Tibial nerve (tissue), 4 donors: Measurements from ENCODE around the gene SPECC1. TPM values are rescaled to one million over a fixed set of nuclear protein-coding genes. Genes with fewer than 3 reads are reported as not detected.

Experiments
- DNase-seq, 2 donors: peaks; one replicate each; pipeline ENCODE4 v3.0.0-alpha.2; 2019; ENCODE audit warnings: low spot score in 2 of 2
- H3K27ac ChIP-seq, 4 donors: fragments of 200-600 bp; sonication (generic) in 3 of 4; one replicate each; pipeline ENCODE4 v1.5.1; 2017 to 2019; ENCODE audit warnings: mild to moderate bottlenecking in 1 of 4
- H3K27me3 ChIP-seq, 2 donors: fragments of 200-600 bp; sonication (generic) in 1 of 2; one replicate each; pipeline versions ENCODE4 v1.5.1 to v1.6.0; 2017 to 2019
- H3K36me3 ChIP-seq, 3 donors: fragments of 200-600 bp; sonication (generic); one replicate each; pipeline ENCODE4 v1.5.1; 2018 to 2019
- H3K4me1 ChIP-seq, 4 donors: fragments of 200-600 bp; sonication (generic) in 3 of 4; one replicate each; pipeline ENCODE4 v1.5.1; 2017 to 2019
- H3K4me3 ChIP-seq, 4 donors: fragments of 200-600 bp; sonication (generic) in 3 of 4; one replicate each; pipeline ENCODE4 v1.5.1; 2017 to 2019; ENCODE audit warnings: mild to moderate bottlenecking in 1 of 4, moderate library complexity in 1 of 4
- H3K9me3 ChIP-seq, 4 donors: fragments of 200-600 bp; sonication (generic) in 3 of 4; one replicate each; pipeline ENCODE4 v1.5.1; 2017 to 2019
- CTCF ChIP-seq, 5 experiments: fragments of 200-600 bp in 3 of 5; fragments of 450-650 bp in 2 of 5; sonication (generic) in 3 of 5; IDR thresholded peaks; one replicate each; pipeline ENCODE4 v1.5.1; 2016 to 2019; ENCODE audit warnings: antibody characterized with exemption in 5 of 5, mild to moderate bottlenecking in 3 of 5, moderate library complexity in 2 of 5
- EP300 ChIP-seq, 2 donors: sonication (generic); formaldehyde crosslinking; IDR thresholded peaks; one replicate each; pipeline ENCODE4 v1.6.1; 2017; ENCODE audit warnings: antibody characterized with exemption in 2 of 2, mild to moderate bottlenecking in 1 of 2
- POLR2A ChIP-seq, 2 donors: fragments of 450-650 bp; IDR thresholded peaks; one replicate each; pipeline ENCODE4 v1.6.1; 2017; ENCODE audit warnings: antibody characterized with exemption in 2 of 2, mild to moderate bottlenecking in 2 of 2, moderate library complexity in 2 of 2
- WGBS, 2 donors: methylation state at CpG; one replicate each; pipeline ENCODE4 v1.1.5; 2018; 5-methylcytosine and 5-hydroxymethylcytosine counted together
- total RNA-seq, 4 donors: library from RNA; depleted of rRNA; stranded (reverse); fragments of >200 nt; gene quantifications; one replicate each; pipeline ENCODE4 v1.1.0, GENCODE V29; 2016

SPECC1 gene
- total RNA-seq, 4 donors from 2014 or later = 63.2 to 139 (median 98.1) TPM

DNA sequence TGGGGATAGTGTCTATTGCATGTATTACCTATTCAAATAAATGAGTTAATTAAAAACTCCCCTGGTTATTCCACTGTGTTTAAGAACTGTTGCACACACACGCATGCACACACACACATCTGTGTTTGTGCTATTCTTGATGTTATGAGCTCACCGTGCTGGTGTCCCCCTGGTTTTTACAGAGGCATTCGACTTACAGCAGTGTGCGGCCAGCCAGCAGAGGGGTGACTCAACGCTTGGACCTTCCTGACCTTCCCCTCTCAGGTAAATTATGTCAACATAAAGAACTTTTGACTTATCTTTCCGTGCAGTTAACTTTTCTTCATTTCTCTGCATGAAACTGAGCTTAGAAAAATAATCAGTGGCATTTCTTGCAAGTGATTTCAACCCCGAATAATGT lies 244.2 kb downstream of the SPECC1 start:
- H3K27me3 ChIP-seq = no peaks in the 10 kb centered on the region
- peaks cover 0 to 14% (median 0%) of the 10 kb centered on the region in 4 donors for H3K9me3 ChIP-seq
- DNase-seq = no peak
- no peak overlapping the region for H3K4me3 ChIP-seq
- WGBS, 2 donors = 81 to 82% methylated on average over 7 of the region's 7 CpGs
- TF ChIP-seq EP300 (IDR thresholded peaks at IDR 0.05) = no peak
- TF ChIP-seq POLR2A (IDR thresholded peaks at IDR 0.05) = no peak
- no peak for TF ChIP-seq CTCF (IDR thresholded peaks at IDR 0.05)
- no peaks in the 10 kb centered on the region for H3K4me1 ChIP-seq
- H3K27ac ChIP-seq = no peak overlapping the region
- H3K36me3 ChIP-seq = peaks cover 0 to 54% (median 0%) of the 10 kb centered on the region in 3 donors

DNA sequence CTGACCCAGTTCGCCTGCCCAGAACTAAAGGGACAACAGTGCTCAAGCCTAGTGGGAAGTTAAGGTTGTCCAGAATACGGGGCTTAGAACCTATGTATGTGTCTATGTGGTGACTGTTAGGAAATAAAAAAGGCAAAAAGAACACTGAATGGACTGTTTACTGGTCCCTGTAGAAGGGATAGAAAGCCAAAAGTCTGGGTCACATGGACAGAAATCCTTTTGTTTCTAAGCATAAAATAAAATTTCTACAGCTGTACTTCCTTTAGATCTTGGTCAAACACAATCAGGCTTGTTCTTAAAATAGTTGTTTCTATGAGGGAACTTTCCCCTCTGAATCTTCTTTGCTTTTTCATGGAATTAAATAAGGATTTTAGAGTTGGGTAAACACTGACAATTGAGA lies 245.4 kb downstream of the SPECC1 start:
- Histone ChIP-seq H3K9me3 (peaks cover 0 to 11% (median 0%) of the 10 kb centered on the region in 4 donors), H3K36me3 (peaks cover 0 to 54% (median 0%) of the 10 kb centered on the region in 3 donors), H3K27me3 (no peaks in the 10 kb centered on the region), H3K4me3 (no peak overlapping the region), H3K27ac (no peak overlapping the region), H3K4me1 (no peaks in the 10 kb centered on the region)
- TF ChIP-seq CTCF (IDR thresholded peaks at IDR 0.05) (no peak), POLR2A (IDR thresholded peaks at IDR 0.05) (no peak), EP300 (IDR thresholded peaks at IDR 0.05) (no peak)
- WGBS, 2 donors = 54 to 56% methylated on average over 2 of the region's 2 CpGs
- DNase-seq = no peak

DNA sequence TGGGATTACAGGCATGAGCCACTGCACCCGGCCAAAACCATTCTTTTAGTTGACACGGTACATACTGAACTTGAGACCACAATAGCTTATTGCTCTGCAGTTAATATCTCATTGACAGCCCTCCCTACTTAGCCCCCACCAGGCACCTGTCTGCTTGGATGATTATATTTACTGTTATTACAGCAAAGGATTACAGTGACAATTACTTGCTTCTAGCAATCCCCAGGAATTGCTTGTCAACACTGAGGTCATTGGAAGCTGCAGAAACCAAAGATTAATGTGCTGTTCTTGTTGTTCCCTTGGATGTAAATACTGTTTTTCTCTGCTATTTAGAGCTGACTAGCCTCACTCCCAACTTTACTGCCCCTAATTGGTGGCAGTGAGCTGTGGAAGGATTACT lies 247.0 kb downstream of the SPECC1 start:
- H3K36me3 ChIP-seq = peaks cover 0 to 59% (median 5%) of the 10 kb centered on the region in 3 donors
- H3K27me3 ChIP-seq = no peaks in the 10 kb centered on the region
- TF ChIP-seq CTCF (IDR thresholded peaks at IDR 0.05) (no peak), EP300 (IDR thresholded peaks at IDR 0.05) (no peak), POLR2A (IDR thresholded peaks at IDR 0.05) (no peak)
- H3K9me3 ChIP-seq = peaks cover 0 to 5% (median 0%) of the 10 kb centered on the region in 4 donors
- H3K4me3 ChIP-seq = no peak overlapping the region
- no peaks in the 10 kb centered on the region for H3K4me1 ChIP-seq
- 80 to 93% methylated on average over 2 of the region's 2 CpGs for WGBS, 2 donors
- no peak overlapping the region for H3K27ac ChIP-seq
- no peak for DNase-seq

GRCh38 chr17:20257008-20257407 lies 247.8 kb downstream of the SPECC1 start:
- 89 to 91% methylated on average over 1 of the region's 1 CpG for WGBS, 2 donors
- TF ChIP-seq CTCF (IDR thresholded peaks at IDR 0.05) (no peak), POLR2A (IDR thresholded peaks at IDR 0.05) (no peak), EP300 (IDR thresholded peaks at IDR 0.05) (no peak)
- Histone ChIP-seq H3K36me3 (peaks cover 0 to 63% (median 5%) of the 10 kb centered on the region in 3 donors), H3K27me3 (no peaks in the 10 kb centered on the region), H3K4me1 (no peaks in the 10 kb centered on the region), H3K9me3 (peaks cover 0 to 5% (median 0%) of the 10 kb centered on the region in 4 donors), H3K27ac (no peak overlapping the region), H3K4me3 (no peak overlapping the region)
- DNase-seq = no peak

DNA sequence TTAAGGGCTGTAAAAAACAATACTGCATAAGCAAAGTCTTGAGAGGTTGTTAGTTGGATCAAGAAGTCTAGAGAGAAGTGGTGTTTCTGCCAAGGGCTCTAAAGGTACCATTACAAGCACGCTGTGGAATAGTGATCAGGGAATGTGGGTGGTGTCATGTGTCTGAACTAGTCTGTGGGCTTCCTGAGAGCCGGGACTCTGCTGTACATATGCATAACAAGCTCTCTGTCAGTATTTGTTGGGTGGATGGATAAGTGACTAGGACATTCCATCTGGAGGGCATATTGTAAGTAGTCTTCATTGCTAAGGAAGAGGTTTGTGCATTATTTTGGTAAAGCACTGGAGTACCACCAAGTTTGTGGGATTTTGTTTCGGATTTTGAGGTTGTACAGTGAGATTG lies 248.6 kb downstream of the SPECC1 start:
- H3K9me3 ChIP-seq = peaks cover 0 to 5% (median 0%) of the 10 kb centered on the region in 4 donors
- H3K4me1 ChIP-seq = no peaks in the 10 kb centered on the region
- no peak overlapping the region for H3K4me3 ChIP-seq
- no peak for DNase-seq
- no peaks in the 10 kb centered on the region for H3K27me3 ChIP-seq
- 88 to 93% methylated on average over 3 of the region's 3 CpGs for WGBS, 2 donors
- TF ChIP-seq POLR2A (IDR thresholded peaks at IDR 0.05) = no peak
- TF ChIP-seq CTCF (IDR thresholded peaks at IDR 0.05) = no peak
- no peak for TF ChIP-seq EP300 (IDR thresholded peaks at IDR 0.05)
- peaks cover 0 to 63% (median 5%) of the 10 kb centered on the region in 3 donors for H3K36me3 ChIP-seq
- no peak overlapping the region for H3K27ac ChIP-seq
